Left hindlimb (tissue), 1 donor: ENCODE measurements around the gene RLN3.
A peak's percentile ranks its signal among the peaks of the same experiment; 100 is the strongest.

ENCODE experiments used
- DNase-seq: peaks from one replicate; pipeline ENCODE4 v3.0.0-alpha.2; 2018

The RLN3 gene

GRCh38 chr19:14027856-14028450 is at the start of gene RLN3:
Gene RLN3, plus strand, starts transcription at chr19:14028148. Its CDS starts 57 bp downstream, at chr19:14028205.
- DNase-seq = no peak

GRCh38 chr19:13978351-13979243 is 49.4 kb upstream of the RLN3 start:
- DNase-seq = peak; percentile 96

GRCh38 chr19:13979244-13979615 is 48.7 kb upstream of the RLN3 start:
- DNase-seq = peak; percentile 81

GRCh38 chr19:13979686-13980085 is 48.3 kb upstream of the RLN3 start:
- DNase-seq = no peak

- DNase-seq = no peak
These were observed 47.6 kb upstream of the RLN3 start for GRCh38 chr19:13980340-13980739.

GRCh38 chr19:13981021-13981420 is 46.9 kb upstream of the RLN3 start:
- no peak for DNase-seq

GRCh38 chr19:13981467-13981866 is 46.5 kb upstream of the RLN3 start:
- DNase-seq = no peak

GRCh38 chr19:13981988-13982501 is 45.9 kb upstream of the RLN3 start:
- DNase-seq = no peak

GRCh38 chr19:13982773-13983172 is 45.2 kb upstream of the RLN3 start:
- no peak for DNase-seq

- no peak for DNase-seq
These were observed 44.6 kb upstream of the RLN3 start for GRCh38 chr19:13983213-13983889.

GRCh38 chr19:13984186-13984585 is 43.8 kb upstream of the RLN3 start:
- no peak for DNase-seq

GRCh38 chr19:13984875-13985741 is 42.8 kb upstream of the RLN3 start:
- DNase-seq = no peak

GRCh38 chr19:13985771-13986347 is 42.1 kb upstream of the RLN3 start:
- no peak for DNase-seq

GRCh38 chr19:13986348-13986904 is 41.5 kb upstream of the RLN3 start:
- peak; percentile 89 for DNase-seq

GRCh38 chr19:13987101-13987890 is 40.7 kb upstream of the RLN3 start:
- DNase-seq = no peak

GRCh38 chr19:13989487-13989886 is 38.5 kb upstream of the RLN3 start:
- no peak for DNase-seq

- no peak for DNase-seq
These were observed 37.9 kb upstream of the RLN3 start for GRCh38 chr19:13990085-13990484.

- no peak for DNase-seq
These were observed 35.9 kb upstream of the RLN3 start for GRCh38 chr19:13992025-13992424.

- DNase-seq = no peak
These were observed 34.2 kb upstream of the RLN3 start for GRCh38 chr19:13993590-13994300.

- DNase-seq = no peak
These were observed 32.8 kb upstream of the RLN3 start for GRCh38 chr19:13995017-13995728.
